ENCODE data around the gene ADAMTS10. TPM values are rescaled to one million over a fixed set of nuclear protein-coding genes. Genes with fewer than 3 reads are reported as not detected.

ADAMTS10 gene
- total RNA-seq, 1 donor from 2014 or later, result 29.4 TPM

- peaks cover 14% of the 10 kb centered on the region for H3K36me3 ChIP-seq
- no peak for ATAC-seq
- H3K27ac ChIP-seq, result no peak overlapping the region
- no peaks in the 10 kb centered on the region for H3K27me3 ChIP-seq
- intact Hi-C loops (cut with DNase I), result no loop called here
- H3K4me3 ChIP-seq, result no peak overlapping the region
- TF ChIP-seq CTCF (IDR thresholded peaks at IDR 0.05), result no peak
- no peaks in the 10 kb centered on the region for H3K9me3 ChIP-seq
- no peaks in the 10 kb centered on the region for H3K4me1 ChIP-seq
- DNase-seq, result no peak
These were observed 64.8 kb downstream of the ADAMTS10 start for GRCh38 chr19:8545743-8546142.

- H3K4me1 ChIP-seq, result no peaks in the 10 kb centered on the region
- no peaks in the 10 kb centered on the region for H3K27me3 ChIP-seq
- H3K36me3 ChIP-seq, result peaks cover 14% of the 10 kb centered on the region
- TF ChIP-seq CTCF (IDR thresholded peaks at IDR 0.05), result no peak
- DNase-seq (no peak), ATAC-seq (no peak)
- H3K27ac ChIP-seq, result no peak overlapping the region
- intact Hi-C loops (cut with DNase I), result no loop called here
- H3K9me3 ChIP-seq, result no peaks in the 10 kb centered on the region
- no peak overlapping the region for H3K4me3 ChIP-seq
These were observed 66.3 kb downstream of the ADAMTS10 start for GRCh38 chr19:8544168-8544567.

GRCh38 chr19:8539621-8540149 is 70.8 kb downstream of the ADAMTS10 start:
- ATAC-seq (no peak), DNase-seq (no peak)
- no peak overlapping the region for H3K4me3 ChIP-seq
- H3K4me1 ChIP-seq, result no peaks in the 10 kb centered on the region
- H3K27me3 ChIP-seq, result no peaks in the 10 kb centered on the region
- H3K27ac ChIP-seq, result no peak overlapping the region
- no peaks in the 10 kb centered on the region for H3K9me3 ChIP-seq
- intact Hi-C loops (cut with DNase I), result no loop called here
- peaks cover 5% of the 10 kb centered on the region for H3K36me3 ChIP-seq
- TF ChIP-seq CTCF (IDR thresholded peaks at IDR 0.05), result no peak

- no peak for TF ChIP-seq CTCF (IDR thresholded peaks at IDR 0.05)
- DNase-seq, result no peak
- no peaks in the 10 kb centered on the region for H3K9me3 ChIP-seq
These were observed 73.4 kb downstream of the ADAMTS10 start for GRCh38 chr19:8537099-8537498.

GRCh38 chr19:8536282-8536681 is 74.2 kb downstream of the ADAMTS10 start:
- intact Hi-C loops (cut with DNase I), result no loop called here
- TF ChIP-seq CTCF (IDR thresholded peaks at IDR 0.05), result no peak
- no peak for DNase-seq

More at GRCh38 chr19:8537099-8537498, 73.4 kb downstream of the ADAMTS10 start:
- Histone ChIP-seq H3K4me1 (no peaks in the 10 kb centered on the region), H3K27ac (no peak overlapping the region), H3K4me3 (no peak overlapping the region), H3K27me3 (no peaks in the 10 kb centered on the region), H3K36me3 (peaks cover 5% of the 10 kb centered on the region)
- ATAC-seq, result peak; percentile 6
- intact Hi-C loops (cut with DNase I), result no loop called here

GRCh38 chr19:8532225-8532624 is 78.3 kb downstream of the ADAMTS10 start:
- DNase-seq (no peak), ATAC-seq (no peak)
- TF ChIP-seq CTCF (IDR thresholded peaks at IDR 0.05), result no peak
- Histone ChIP-seq H3K4me3 (no peak overlapping the region), H3K36me3 (peaks cover 27% of the 10 kb centered on the region), H3K9me3 (no peaks in the 10 kb centered on the region), H3K4me1 (no peaks in the 10 kb centered on the region), H3K27me3 (no peaks in the 10 kb centered on the region), H3K27ac (no peak overlapping the region)
- intact Hi-C loops (cut with DNase I), result no loop called here

More at GRCh38 chr19:8536282-8536681, 74.2 kb downstream of the ADAMTS10 start:
- Histone ChIP-seq H3K9me3 (no peaks in the 10 kb centered on the region), H3K27me3 (no peaks in the 10 kb centered on the region), H3K4me1 (no peaks in the 10 kb centered on the region), H3K27ac (no peak overlapping the region), H3K4me3 (no peak overlapping the region), H3K36me3 (peaks cover 5% of the 10 kb centered on the region)
- peak; percentile 7 for ATAC-seq

Data from upper lobe of right lung (tissue), 1 donor.